OCI-LY7 (cell line): ENCODE results near the gene MAP3K5. TPM values are rescaled to one million over a fixed set of nuclear protein-coding genes. Genes with fewer than 3 reads are reported as not detected.

Experiments used
- BruUV-seq: library from RNA; stranded (reverse); fragments of 400-500 nt; replicated peaks from 2 replicates; lab custom pipeline; 2021; lab: Mats Ljungman, UMichigan
- CTCF ChIA-PET: fragments of 300-600 bp; sonication (Branson Sonifier 250); formaldehyde crosslinking; loops from one replicate; lab custom pipeline; 2022; ENCODE audit warnings: antibody characterized with exemption; ENCODE audit not compliant: unreplicated experiment; lab: Charles Lee
- POLR2A ChIA-PET: fragments of 300-600 bp; sonication (Branson Sonifier 250); formaldehyde crosslinking; loops from one replicate; lab custom pipeline; 2022; ENCODE audit warnings: antibody characterized with exemption; lab: Charles Lee
- DNase-seq: peaks from one replicate; pipeline ENCODE4 v3.0.0-alpha.2; 2015; ENCODE audit warnings: low spot score
- H2AFZ ChIP-seq: fragments of 200-600 bp; sonication (generic), shearing (Covaris generic); 2 replicates; pipeline ENCODE4 v1.6.1; 2014; ENCODE audit warnings: mild to moderate bottlenecking, antibody characterized with exemption, low read length, moderate library complexity
- H3K27ac ChIP-seq: fragments of 200-600 bp; sonication (generic); 2 replicates; pipeline ENCODE4 v1.5.1; 2014; ENCODE audit warnings: mixed run types, low read depth, mild to moderate bottlenecking, moderate library complexity, low read length, inconsistent platforms; ENCODE audit not compliant: poor library complexity, severe bottlenecking
- H3K36me3 ChIP-seq: fragments of 200-600 bp; sonication (generic); 2 replicates; pipeline ENCODE4 v1.6.1; 2014; ENCODE audit warnings: mild to moderate bottlenecking, antibody characterized with exemption, low read length, moderate library complexity, mixed read lengths; ENCODE audit not compliant: insufficient read depth
- H3K4me1 ChIP-seq: fragments of 200-600 bp; sonication (generic); 2 replicates; pipeline ENCODE4 v1.5.1; 2014; ENCODE audit warnings: mild to moderate bottlenecking, low read length; ENCODE audit not compliant: insufficient read depth, poor library complexity, severe bottlenecking
- H3K4me2 ChIP-seq: fragments of 200-600 bp; sonication (generic); 2 replicates; pipeline ENCODE4 v1.6.1; 2014; ENCODE audit warnings: mild to moderate bottlenecking, low read length
- H3K4me3 ChIP-seq: fragments of 200-600 bp; sonication (generic); 2 replicates; pipeline ENCODE4 v1.5.1; 2014; ENCODE audit warnings: mild to moderate bottlenecking, low read depth, low read length; ENCODE audit not compliant: poor library complexity, severe bottlenecking
- H3K79me2 ChIP-seq: fragments of 200-600 bp; sonication (generic); 2 replicates; pipeline ENCODE4 v1.6.1; 2016; ENCODE audit warnings: low read depth, mild to moderate bottlenecking, low read length, moderate library complexity, mixed read lengths; ENCODE audit not compliant: insufficient read depth
- H3K9me2 ChIP-seq: fragments of 200-600 bp; sonication (generic); 2 replicates; pipeline ENCODE4 v1.6.1; 2016; ENCODE audit warnings: mild to moderate bottlenecking, low read length, mixed read lengths; ENCODE audit not compliant: insufficient read depth
- H3K9me3 ChIP-seq: fragments of 200-600 bp; sonication (generic); 2 replicates; pipeline ENCODE4 v1.6.1; 2014; ENCODE audit warnings: mild to moderate bottlenecking, mixed run types, low read length, mixed read lengths
- H4K20me1 ChIP-seq: fragments of 200-600 bp; sonication (generic); 2 replicates; pipeline ENCODE4 v1.6.1; 2014; ENCODE audit warnings: mild to moderate bottlenecking, antibody characterized with exemption, low read length, moderate library complexity, mixed read lengths; ENCODE audit not compliant: insufficient read depth
- CTCF ChIP-seq: fragments of 200-600 bp; sonication (generic); conservative IDR thresholded peaks from 2 replicates; pipeline ENCODE4 v1.5.1; 2014; ENCODE audit warnings: mild to moderate bottlenecking, antibody characterized with exemption, low read length, moderate library complexity, mixed read lengths
- EZH2phosphoT487 ChIP-seq: fragments of 200-600 bp; sonication (generic); IDR thresholded peaks from 2 replicates; pipeline ENCODE4 v1.6.1; 2018; ENCODE audit warnings: low read depth, borderline replicate concordance, mild to moderate bottlenecking, mixed run types, antibody characterized with exemption, low read length, moderate library complexity, mixed read lengths
- intact Hi-C: fragments of 100-400 bp; cut with micrococcal nuclease; formaldehyde crosslinking; loops from one replicate; pipeline ENCODE4 v1.10.0; 2022; ENCODE audit not compliant: unreplicated experiment
- total RNA-seq, 2 experiments: library from RNA; depleted of rRNA in 1 of 2; stranded (reverse); fragments of >200 nt in 1 of 2; shearing (Covaris generic) in 1 of 2; gene quantifications; 2 replicates each; pipeline ENCODE4 v1.2.3, GENCODE V29; 2014 to 2022

Gene MAP3K5
- total RNA-seq, 2 experiments from 2014 or later = 13.8 to 16.6 TPM

GRCh38 chr6:136779682-136780081, 12.6 kb downstream of the MAP3K5 start:
- Histone ChIP-seq H3K9me2 (no peaks in the 10 kb centered on the region), H3K4me1 (peaks cover 21% of the 10 kb centered on the region), H3K4me2 (no peak overlapping the region), H3K4me3 (no peak overlapping the region), H3K9me3 (no peaks in the 10 kb centered on the region), H2AFZ (no peak overlapping the region), H4K20me1 (peaks cover 4% of the 10 kb centered on the region; the same call in 1 of the 2 replicates), H3K79me2 (peaks cover 62% of the 10 kb centered on the region; the same call in 1 of the 2 replicates), H3K27ac (no peak overlapping the region), H3K36me3 (no peaks in the 10 kb centered on the region; the same call in 1 of the 2 replicates)
- ChIA-PET CTCF (no interaction called here), POLR2A (no interaction called here)
- TF ChIP-seq EZH2phosphoT487 (no peak), CTCF (no peak)
- no peak for DNase-seq
- no TSS peak for BruUV-seq
- intact Hi-C loops = no loop called here

GRCh38 chr6:136777651-136778050, 14.6 kb downstream of the MAP3K5 start:
- intact Hi-C loops = no loop called here
- Histone ChIP-seq H3K9me3 (no peaks in the 10 kb centered on the region), H3K4me3 (no peak overlapping the region), H3K36me3 (peaks cover 7% of the 10 kb centered on the region; the same call in 1 of the 2 replicates), H2AFZ (no peak overlapping the region), H3K4me1 (peaks cover 16% of the 10 kb centered on the region), H3K4me2 (no peak overlapping the region), H3K79me2 (peaks cover 51% of the 10 kb centered on the region; the same call in 1 of the 2 replicates), H4K20me1 (peaks cover 4% of the 10 kb centered on the region; the same call in 1 of the 2 replicates), H3K9me2 (no peaks in the 10 kb centered on the region), H3K27ac (no peak overlapping the region)
- ChIA-PET POLR2A (no interaction called here), CTCF (no interaction called here)
- DNase-seq = no peak
- BruUV-seq = no TSS peak
- no peak for TF ChIP-seq EZH2phosphoT487
- no peak for TF ChIP-seq CTCF

- Histone ChIP-seq H3K9me2 (no peaks in the 10 kb centered on the region), H3K27ac (no peak overlapping the region), H3K4me2 (no peak overlapping the region), H3K79me2 (peaks cover 51% of the 10 kb centered on the region; the same call in 1 of the 2 replicates), H3K4me3 (no peak overlapping the region), H4K20me1 (peaks cover 4% of the 10 kb centered on the region; the same call in 1 of the 2 replicates), H3K9me3 (no peaks in the 10 kb centered on the region), H3K4me1 (peaks cover 19% of the 10 kb centered on the region), H3K36me3 (0 out of 2 replicates have a peak, but pooled peaks cover 7% of the 10 kb centered on the region), H2AFZ (no peak overlapping the region)
- no TSS peak for BruUV-seq
- intact Hi-C loops = no loop called here
- TF ChIP-seq EZH2phosphoT487 (no peak), CTCF (no peak)
- POLR2A ChIA-PET = interaction anchor here (0.7 to 1.5 kb wide), 4 partner anchors 12 to 49 kb away, joined by 3 to 7 read pairs (median 4); no protein-coding TSS in a partner anchor
- no peak for DNase-seq
- CTCF ChIA-PET = no interaction called here
Measured at GRCh38 chr6:136775548-136775947, 16.7 kb downstream of the MAP3K5 start.
